Lung (tissue), 12 donors: ENCODE results near the gene CRISPLD2. TPM values are rescaled to one million over a fixed set of nuclear protein-coding genes. Genes with fewer than 3 reads are reported as not detected.

Experiments used
- ATAC-seq: fragments of 200-7000 bp; cut with Tn5 transposase; one replicate; pipeline ENCODE4 v1.9.1; 2020; ENCODE audit warnings: moderate number of reproducible peaks; ENCODE audit not compliant: insufficient read depth, low FRiP score
- DNase-seq, 3 donors: peaks; one replicate each; pipeline ENCODE4 v3.0.0-alpha.2; 2013 to 2017
- H3K27ac ChIP-seq, 2 donors: one replicate each; pipeline ENCODE4 v1.5.1; 2013; ENCODE audit warnings: mild to moderate bottlenecking in 2 of 2, moderate library complexity in 2 of 2, control low read depth in 1 of 2, inconsistent platforms in 1 of 2, low read depth in 1 of 2, low read length in 1 of 2
- H3K27me3 ChIP-seq, 3 donors: one replicate each; pipeline ENCODE4 v1.5.1; 2013; ENCODE audit warnings: low read length in 2 of 3; ENCODE audit not compliant: control insufficient read depth in 3 of 3, insufficient read depth in 3 of 3
- H3K36me3 ChIP-seq, 4 donors: one replicate each; pipeline ENCODE4 v1.5.1; 2013; ENCODE audit warnings: low read length in 4 of 4, mild to moderate bottlenecking in 1 of 4, moderate library complexity in 1 of 4; ENCODE audit not compliant: control insufficient read depth in 4 of 4, insufficient read depth in 4 of 4
- H3K4me1 ChIP-seq, 5 donors: one replicate each; pipeline ENCODE4 v1.5.1; 2013; ENCODE audit warnings: low read length in 5 of 5, mild to moderate bottlenecking in 2 of 5, moderate library complexity in 1 of 5; ENCODE audit not compliant: control insufficient read depth in 5 of 5, insufficient read depth in 5 of 5
- H3K4me3 ChIP-seq: one replicate; pipeline ENCODE4 v1.5.1; 2013; ENCODE audit warnings: mild to moderate bottlenecking, control low read depth, moderate library complexity
- H3K9ac ChIP-seq, 2 donors: one replicate each; pipeline ENCODE4 v1.5.1; 2013; ENCODE audit warnings: low read length in 2 of 2, control low read depth in 1 of 2; ENCODE audit not compliant: insufficient read depth in 1 of 2
- H3K9me3 ChIP-seq, 4 donors: one replicate each; pipeline ENCODE4 v1.5.1; 2013; ENCODE audit warnings: low read length in 3 of 4, mild to moderate bottlenecking in 1 of 4, moderate library complexity in 1 of 4; ENCODE audit not compliant: control insufficient read depth in 4 of 4, insufficient read depth in 3 of 4
- WGBS, 2 donors: extraction: QIAGEN DNeasy Blood & Tissue Kit; methylation state at CpG; one replicate each; pipeline ENCODE4 v1.1.7; 2013; 5-methylcytosine and 5-hydroxymethylcytosine counted together
- polyA plus RNA-seq, 2 donors: library from polyadenylated mRNA; stranded (reverse); fragments of 200-250 nt; gene quantifications; one replicate each; pipeline ENCODE4 v1.2.1, GENCODE V29; 2013
- total RNA-seq, 2 donors: library from RNA; depleted of rRNA in 1 of 2; stranded (reverse); fragments of >200 nt in 1 of 2; gene quantifications; one replicate each; pipeline ENCODE4 v1.2.1, GENCODE V29; 2014 to 2021
- TF ChIP-seq, protein P1 (sequence below): IDR thresholded peaks from 2 replicates; pipeline ENCODE4 v1.5.1; 2012; ENCODE audit warnings: mild to moderate bottlenecking; ENCODE audit errors: control extremely low read depth, extremely low read depth
- donor health status: control.
- donor health status: control.
- donor health status: Bipolar disorder and iron deficiency.
- donor health status: healthy.
- donor health status: DM: yes; HTN: yes; CAD: no.

CRISPLD2 gene
- total and polyA plus RNA-seq, 4 donors, result 30.3 to 136 (median 42.5) TPM

DNA sequence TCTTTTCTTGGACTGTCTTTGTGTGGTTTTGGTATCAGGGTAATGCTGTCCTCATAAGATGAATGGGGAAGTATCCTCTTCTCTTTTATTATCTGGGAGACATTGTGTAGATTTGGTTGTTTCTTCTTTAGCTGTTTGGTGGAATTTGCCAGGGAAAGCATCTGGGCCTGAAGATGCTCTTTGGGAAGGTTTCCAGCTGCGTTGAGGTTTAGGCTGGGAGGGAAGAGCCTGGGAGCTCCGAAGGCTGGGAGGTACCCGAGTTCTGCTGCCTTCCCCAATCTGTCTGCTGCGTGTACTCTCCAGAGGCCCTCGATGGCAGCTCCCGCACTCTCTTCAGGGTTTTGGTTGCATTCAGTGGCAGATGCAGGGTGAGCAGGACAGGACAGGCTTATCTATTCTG, 25.6 kb upstream of the CRISPLD2 start:
- DNase-seq (no peak), ATAC-seq (no peak)
- H3K27me3 ChIP-seq, result no peaks in the 10 kb centered on the region
- TF ChIP-seq, protein P1, sequence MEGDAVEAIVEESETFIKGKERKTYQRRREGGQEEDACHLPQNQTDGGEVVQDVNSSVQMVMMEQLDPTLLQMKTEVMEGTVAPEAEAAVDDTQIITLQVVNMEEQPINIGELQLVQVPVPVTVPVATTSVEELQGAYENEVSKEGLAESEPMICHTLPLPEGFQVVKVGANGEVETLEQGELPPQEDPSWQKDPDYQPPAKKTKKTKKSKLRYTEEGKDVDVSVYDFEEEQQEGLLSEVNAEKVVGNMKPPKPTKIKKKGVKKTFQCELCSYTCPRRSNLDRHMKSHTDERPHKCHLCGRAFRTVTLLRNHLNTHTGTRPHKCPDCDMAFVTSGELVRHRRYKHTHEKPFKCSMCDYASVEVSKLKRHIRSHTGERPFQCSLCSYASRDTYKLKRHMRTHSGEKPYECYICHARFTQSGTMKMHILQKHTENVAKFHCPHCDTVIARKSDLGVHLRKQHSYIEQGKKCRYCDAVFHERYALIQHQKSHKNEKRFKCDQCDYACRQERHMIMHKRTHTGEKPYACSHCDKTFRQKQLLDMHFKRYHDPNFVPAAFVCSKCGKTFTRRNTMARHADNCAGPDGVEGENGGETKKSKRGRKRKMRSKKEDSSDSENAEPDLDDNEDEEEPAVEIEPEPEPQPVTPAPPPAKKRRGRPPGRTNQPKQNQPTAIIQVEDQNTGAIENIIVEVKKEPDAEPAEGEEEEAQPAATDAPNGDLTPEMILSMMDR, result no peak
- H3K9ac ChIP-seq, result no peak overlapping the region
- no peak overlapping the region for H3K4me3 ChIP-seq
- WGBS, 2 donors, result 83 to 86% methylated on average over 6 of the region's 6 CpGs
- H3K9me3 ChIP-seq, result no peaks in the 10 kb centered on the region
- H3K36me3 ChIP-seq, result no peaks in the 10 kb centered on the region
- peaks cover 0 to 19% (median 0%) of the 10 kb centered on the region in 5 donors for H3K4me1 ChIP-seq
- H3K27ac ChIP-seq, result no peak overlapping the region

DNA sequence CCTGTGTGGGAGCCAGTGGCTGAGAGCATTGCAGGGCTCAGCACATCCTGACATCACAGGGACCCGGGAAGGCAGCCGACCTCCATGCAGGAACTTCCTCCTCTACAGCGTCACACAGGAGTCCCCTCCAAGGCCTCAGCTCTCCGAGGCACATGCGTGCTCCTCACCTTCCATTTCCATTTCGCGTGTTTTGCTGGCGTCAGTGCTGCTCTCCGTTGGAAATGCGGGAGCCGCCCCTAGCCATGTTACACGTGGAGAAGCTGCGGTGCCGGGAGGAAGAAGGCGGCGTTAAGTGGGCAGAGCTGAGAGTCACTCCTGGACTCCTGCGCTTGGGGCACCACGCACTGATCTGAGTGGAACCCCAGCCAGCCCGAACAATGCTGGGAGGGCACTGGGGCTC, 25.2 kb upstream of the CRISPLD2 start:
- Histone ChIP-seq H3K4me1 (peaks cover 0 to 19% (median 0%) of the 10 kb centered on the region in 5 donors), H3K27ac (peak overlapping the region in 1 of 2 donors; percentile 28), H3K36me3 (no peaks in the 10 kb centered on the region), H3K27me3 (no peaks in the 10 kb centered on the region), H3K4me3 (no peak overlapping the region), H3K9ac (no peak overlapping the region), H3K9me3 (no peaks in the 10 kb centered on the region)
- 83 to 84% methylated on average over 19 of the region's 19 CpGs for WGBS, 2 donors
- no peak for DNase-seq
- TF ChIP-seq, protein P1, result no peak
- ATAC-seq, result no peak

DNA sequence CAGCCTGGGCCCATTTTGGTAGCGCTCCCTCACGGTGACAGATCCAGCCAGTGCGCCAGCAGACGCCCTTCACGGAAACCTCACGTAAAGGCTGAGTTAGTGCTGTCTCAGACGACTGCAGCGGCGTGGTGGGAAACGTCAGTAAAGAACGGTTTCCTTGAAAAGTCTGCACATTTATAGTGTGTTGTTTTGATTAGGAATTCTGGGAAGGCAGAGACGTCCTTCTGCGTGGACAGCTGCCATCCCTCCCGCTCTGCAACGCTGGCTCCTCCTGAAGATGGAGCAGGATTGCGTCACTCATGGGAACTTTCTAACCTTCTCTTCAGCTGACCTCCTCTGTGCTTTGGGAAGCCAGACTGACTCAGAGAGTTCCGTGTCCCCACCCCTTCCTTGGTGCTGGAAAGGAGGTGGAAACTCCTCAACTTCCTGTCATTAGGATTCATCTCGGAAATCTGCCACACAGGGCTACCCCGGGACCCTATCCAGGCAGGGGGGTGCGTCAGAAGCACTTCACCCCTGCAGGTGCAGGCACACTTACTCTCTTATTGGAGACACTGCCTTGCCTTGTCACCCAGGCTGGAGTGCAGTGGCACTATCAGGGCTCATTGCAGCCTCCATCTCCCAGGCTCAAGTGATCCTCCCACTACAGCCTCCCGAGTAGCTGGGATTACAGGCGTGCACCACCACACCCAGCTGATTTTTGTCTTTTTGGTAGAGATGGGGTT, 24.3 kb upstream of the CRISPLD2 start:
- Histone ChIP-seq H3K27ac (peak overlapping the region in 1 of 2 donors; percentile 14), H3K9me3 (no peaks in the 10 kb centered on the region), H3K4me1 (peaks cover 0 to 26% (median 5%) of the 10 kb centered on the region in 5 donors), H3K4me3 (no peak overlapping the region), H3K27me3 (no peaks in the 10 kb centered on the region), H3K9ac (peak overlapping the region in 1 of 2 donors; percentile 47), H3K36me3 (no peaks in the 10 kb centered on the region)
- TF ChIP-seq, protein P1, result no peak
- ATAC-seq (peak; percentile 68), DNase-seq (peak; percentile 86 to 96 (median 90))
- WGBS, 2 donors, result 62 to 77% methylated on average over 22 of the region's 22 CpGs
